Loucy (cell line): ENCODE measurements around the gene ZNF319.

Source experiments
- H2AFZ ChIP-seq: fragments of 200-600 bp; sonication (generic); 2 replicates; pipeline ENCODE4 v1.6.0; 2016; ENCODE audit warnings: antibody characterized with exemption, mild to moderate bottlenecking, low read length, moderate library complexity
- H3F3A ChIP-seq: fragments of 200-600 bp; 2 replicates; pipeline ENCODE4 v1.6.0; 2016; ENCODE audit warnings: antibody characterized with exemption, low read depth, mild to moderate bottlenecking
- H3K27me3 ChIP-seq: fragments of 200-600 bp; sonication (generic); 2 replicates; pipeline ENCODE4 v1.6.1; 2014; ENCODE audit warnings: low read length, mild to moderate bottlenecking; ENCODE audit not compliant: insufficient read depth, poor library complexity, severe bottlenecking
- H3K36me3 ChIP-seq: fragments of 200-600 bp; sonication (generic); 2 replicates; pipeline ENCODE4 v1.6.1; 2016; ENCODE audit warnings: low read length; ENCODE audit not compliant: insufficient read depth
- H3K4me1 ChIP-seq: fragments of 200-600 bp; sonication (generic); 2 replicates; pipeline ENCODE4 v1.5.1; 2014; ENCODE audit warnings: low read length, mild to moderate bottlenecking; ENCODE audit not compliant: insufficient read depth, poor library complexity, severe bottlenecking
- H3K4me2 ChIP-seq: fragments of 200-600 bp; sonication (generic); 2 replicates; pipeline ENCODE4 v1.6.0; 2014; ENCODE audit warnings: antibody characterized with exemption, low read length, low read depth, mild to moderate bottlenecking; ENCODE audit not compliant: poor library complexity, severe bottlenecking
- H3K4me3 ChIP-seq: fragments of 200-600 bp; sonication (generic); 2 replicates; pipeline ENCODE4 v1.5.1; 2014; ENCODE audit warnings: low read length, mild to moderate bottlenecking, mixed read lengths; ENCODE audit not compliant: poor library complexity, severe bottlenecking
- H3K79me2 ChIP-seq: fragments of 200-600 bp; sonication (generic); 2 replicates; pipeline ENCODE4 v1.6.1; 2014; ENCODE audit warnings: low read length; ENCODE audit not compliant: insufficient read depth
- H3K9ac ChIP-seq: fragments of 200-600 bp; sonication (generic); 2 replicates; pipeline ENCODE4 v1.6.0; 2014; ENCODE audit warnings: mild to moderate bottlenecking, low read depth, low read length, moderate library complexity; ENCODE audit not compliant: poor library complexity, severe bottlenecking
- H3K9me2 ChIP-seq: fragments of 200-600 bp; sonication (generic); replicated peaks from 2 replicates; pipeline ENCODE4 v1.6.1; 2016; ENCODE audit warnings: low read depth, low read length, mixed read lengths
- H3K9me3 ChIP-seq: fragments of 200-600 bp; sonication (generic); 2 replicates; pipeline ENCODE4 v1.6.1; 2014; ENCODE audit warnings: mild to moderate bottlenecking, antibody characterized with exemption, low read length, low read depth; ENCODE audit not compliant: insufficient read depth
- H4K20me1 ChIP-seq: fragments of 200-600 bp; sonication (generic); 2 replicates; pipeline ENCODE4 v1.6.0; 2014; ENCODE audit warnings: antibody characterized with exemption, low read length, mild to moderate bottlenecking; ENCODE audit not compliant: insufficient read depth, poor library complexity, severe bottlenecking
- EZH2phosphoT487 ChIP-seq: fragments of 200-600 bp; IDR thresholded peaks from 2 replicates; pipeline ENCODE4 v1.6.1; 2018; ENCODE audit warnings: antibody characterized with exemption, mild to moderate bottlenecking, moderate library complexity, borderline replicate concordance
- TF ChIP-seq, protein P1 (sequence below): fragments of 200-600 bp; sonication (generic); conservative IDR thresholded peaks from 2 replicates; pipeline ENCODE4 v1.5.1; 2014; ENCODE audit warnings: mild to moderate bottlenecking, antibody characterized with exemption, low read length

ZNF319 gene

DNA sequence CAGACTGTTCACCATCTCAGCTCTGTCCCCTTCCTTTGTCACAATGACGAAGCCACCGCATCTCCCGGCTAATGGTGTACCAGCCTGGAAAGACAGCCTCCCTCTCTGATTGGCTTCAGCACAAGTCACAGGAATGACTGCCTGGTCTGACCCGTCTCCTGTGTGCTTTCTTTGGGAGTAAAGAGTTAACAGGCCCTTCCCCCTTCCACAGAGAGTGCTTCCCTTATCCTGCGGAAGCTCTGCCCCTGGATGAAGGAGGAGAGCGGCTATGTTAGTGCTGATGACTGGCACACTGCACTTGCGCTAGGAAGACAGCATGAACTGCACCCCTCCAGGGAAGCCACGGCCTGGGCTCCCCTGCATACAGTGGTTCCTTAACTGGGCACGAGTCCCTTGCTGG is 12.0 kb upstream of the ZNF319 start:
- Histone ChIP-seq H3K4me3 (no peak overlapping the region), H3F3A (no peaks in the 10 kb centered on the region), H3K4me2 (no peak overlapping the region), H3K36me3 (peaks cover 33% of the 10 kb centered on the region; the same call in 1 of the 2 replicates), H3K9me2 (no peaks in the 10 kb centered on the region), H3K79me2 (no peaks in the 10 kb centered on the region), H2AFZ (no peak overlapping the region), H4K20me1 (no peaks in the 10 kb centered on the region), H3K9ac (no peak overlapping the region), H3K27me3 (no peaks in the 10 kb centered on the region), H3K9me3 (no peaks in the 10 kb centered on the region), H3K4me1 (no peaks in the 10 kb centered on the region)
- no peak for TF ChIP-seq EZH2phosphoT487
- TF ChIP-seq, protein P1, sequence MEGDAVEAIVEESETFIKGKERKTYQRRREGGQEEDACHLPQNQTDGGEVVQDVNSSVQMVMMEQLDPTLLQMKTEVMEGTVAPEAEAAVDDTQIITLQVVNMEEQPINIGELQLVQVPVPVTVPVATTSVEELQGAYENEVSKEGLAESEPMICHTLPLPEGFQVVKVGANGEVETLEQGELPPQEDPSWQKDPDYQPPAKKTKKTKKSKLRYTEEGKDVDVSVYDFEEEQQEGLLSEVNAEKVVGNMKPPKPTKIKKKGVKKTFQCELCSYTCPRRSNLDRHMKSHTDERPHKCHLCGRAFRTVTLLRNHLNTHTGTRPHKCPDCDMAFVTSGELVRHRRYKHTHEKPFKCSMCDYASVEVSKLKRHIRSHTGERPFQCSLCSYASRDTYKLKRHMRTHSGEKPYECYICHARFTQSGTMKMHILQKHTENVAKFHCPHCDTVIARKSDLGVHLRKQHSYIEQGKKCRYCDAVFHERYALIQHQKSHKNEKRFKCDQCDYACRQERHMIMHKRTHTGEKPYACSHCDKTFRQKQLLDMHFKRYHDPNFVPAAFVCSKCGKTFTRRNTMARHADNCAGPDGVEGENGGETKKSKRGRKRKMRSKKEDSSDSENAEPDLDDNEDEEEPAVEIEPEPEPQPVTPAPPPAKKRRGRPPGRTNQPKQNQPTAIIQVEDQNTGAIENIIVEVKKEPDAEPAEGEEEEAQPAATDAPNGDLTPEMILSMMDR, result no peak

DNA sequence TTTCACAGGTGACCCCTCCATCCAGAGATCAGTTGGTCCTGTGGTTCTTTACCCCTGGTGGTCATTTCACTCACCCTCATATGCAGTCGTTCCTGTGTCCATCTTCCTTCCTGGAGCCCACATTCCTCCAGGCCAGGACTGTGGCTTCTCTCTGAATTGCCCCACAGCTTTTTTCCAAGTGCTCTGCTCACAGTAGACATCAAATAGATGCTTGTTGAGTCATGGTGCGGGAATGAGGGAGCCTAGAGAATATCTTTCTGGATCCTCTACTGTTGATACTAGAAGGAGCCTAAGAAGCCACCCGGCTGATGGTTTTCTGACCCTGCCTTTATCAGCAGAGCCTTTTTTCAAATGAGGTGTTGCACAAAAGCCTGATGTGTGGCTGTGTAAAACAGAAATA is 11.2 kb upstream of the ZNF319 start:
- H3K36me3 ChIP-seq, result peaks cover 33% of the 10 kb centered on the region; the same call in 1 of the 2 replicates

DNA sequence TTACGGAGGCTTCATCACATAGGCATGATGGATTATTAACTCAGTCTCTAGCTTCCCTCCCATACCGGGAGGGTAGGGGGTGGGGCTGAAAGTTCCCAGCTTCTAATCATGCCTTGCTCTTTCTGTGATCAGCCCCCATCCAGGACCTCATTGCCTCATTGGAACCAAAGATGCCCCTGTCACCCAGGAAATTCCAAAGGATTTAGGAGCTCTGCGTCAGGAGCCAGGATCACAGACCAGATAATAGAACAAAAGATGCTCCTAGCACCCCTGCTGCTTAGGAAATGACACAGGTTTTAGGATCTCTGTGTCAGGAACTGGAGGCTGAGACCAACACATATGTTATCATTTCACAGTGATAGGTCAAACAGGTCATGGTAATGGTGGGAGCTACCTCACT is 10.4 kb upstream of the ZNF319 start:
- H3K4me2 ChIP-seq, result no peak overlapping the region
- no peaks in the 10 kb centered on the region for H3K79me2 ChIP-seq
- no peaks in the 10 kb centered on the region for H4K20me1 ChIP-seq
- H3K9me3 ChIP-seq, result no peaks in the 10 kb centered on the region
- H3K36me3 ChIP-seq, result peaks cover 33% of the 10 kb centered on the region; the same call in 1 of the 2 replicates
- no peaks in the 10 kb centered on the region for H3K4me1 ChIP-seq
- H3K9me2 ChIP-seq, result no peaks in the 10 kb centered on the region
- no peak overlapping the region for H2AFZ ChIP-seq
- no peak overlapping the region for H3K9ac ChIP-seq
- H3F3A ChIP-seq, result no peaks in the 10 kb centered on the region
- no peak overlapping the region for H3K4me3 ChIP-seq
- H3K27me3 ChIP-seq, result no peaks in the 10 kb centered on the region
- TF ChIP-seq, protein P1, result no peak
- no peak for TF ChIP-seq EZH2phosphoT487

More for the DNA sequence above, 11.2 kb upstream of the ZNF319 start:
- Histone ChIP-seq H3K9me3 (no peaks in the 10 kb centered on the region), H3K4me1 (no peaks in the 10 kb centered on the region), H3K27me3 (no peaks in the 10 kb centered on the region), H3K9ac (no peak overlapping the region), H4K20me1 (no peaks in the 10 kb centered on the region), H2AFZ (no peak overlapping the region), H3K4me2 (no peak overlapping the region), H3F3A (no peaks in the 10 kb centered on the region), H3K79me2 (no peaks in the 10 kb centered on the region), H3K9me2 (no peaks in the 10 kb centered on the region), H3K4me3 (no peak overlapping the region)
- TF ChIP-seq, protein P1, result no peak
- TF ChIP-seq EZH2phosphoT487, result no peak
